GM10266 (cell line): ENCODE data around the gene PSMD4.

Experiments
- DNase-seq: peaks from one replicate; pipeline ENCODE4 v3.0.0; 2012; ENCODE audit errors: extremely low spot score
- TF ChIP-seq, protein P1 (sequence below): IDR thresholded peaks from 2 replicates; pipeline ENCODE4 v1.5.1; 2012; ENCODE audit warnings: mild to moderate bottlenecking, low read depth; ENCODE audit not compliant: control insufficient read depth, insufficient read depth; ENCODE audit errors: missing control alignments

PSMD4 gene

DNA sequence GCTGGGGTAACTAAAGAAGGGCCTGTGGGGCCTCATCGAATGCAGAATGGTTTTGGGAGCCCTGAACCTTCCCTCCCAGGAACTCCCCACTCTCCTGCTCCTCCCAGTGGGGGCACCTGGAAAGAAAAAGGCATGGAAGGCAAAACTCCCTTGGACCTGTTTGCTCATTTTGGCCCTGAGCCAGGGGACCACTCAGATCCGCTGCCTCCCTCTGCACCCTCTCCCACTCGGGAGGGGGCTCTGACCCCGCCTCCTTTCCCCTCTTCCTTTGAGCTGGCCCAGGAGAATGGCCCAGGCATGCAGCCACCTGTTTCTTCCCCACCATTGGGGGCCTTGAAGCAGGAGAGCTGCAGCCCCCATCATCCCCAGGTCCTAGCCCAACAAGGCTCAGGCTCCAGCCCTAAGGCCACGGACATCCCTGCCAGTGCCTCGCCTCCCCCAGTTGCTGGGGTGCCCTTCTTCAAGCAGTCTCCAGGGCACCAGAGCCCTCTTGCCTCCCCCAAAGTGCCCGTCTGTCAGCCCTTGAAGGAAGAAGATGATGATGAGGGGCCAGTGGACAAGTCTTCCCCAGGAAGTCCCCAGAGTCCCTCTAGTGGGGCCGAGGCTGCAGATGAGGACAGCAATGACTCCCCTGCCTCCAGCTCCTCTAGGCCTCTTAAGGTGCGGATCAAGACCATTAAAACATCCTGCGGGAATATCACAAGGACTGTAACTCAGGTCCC lies 32.2 kb downstream of the PSMD4 start:
- no peak for DNase-seq
- TF ChIP-seq, protein P1, sequence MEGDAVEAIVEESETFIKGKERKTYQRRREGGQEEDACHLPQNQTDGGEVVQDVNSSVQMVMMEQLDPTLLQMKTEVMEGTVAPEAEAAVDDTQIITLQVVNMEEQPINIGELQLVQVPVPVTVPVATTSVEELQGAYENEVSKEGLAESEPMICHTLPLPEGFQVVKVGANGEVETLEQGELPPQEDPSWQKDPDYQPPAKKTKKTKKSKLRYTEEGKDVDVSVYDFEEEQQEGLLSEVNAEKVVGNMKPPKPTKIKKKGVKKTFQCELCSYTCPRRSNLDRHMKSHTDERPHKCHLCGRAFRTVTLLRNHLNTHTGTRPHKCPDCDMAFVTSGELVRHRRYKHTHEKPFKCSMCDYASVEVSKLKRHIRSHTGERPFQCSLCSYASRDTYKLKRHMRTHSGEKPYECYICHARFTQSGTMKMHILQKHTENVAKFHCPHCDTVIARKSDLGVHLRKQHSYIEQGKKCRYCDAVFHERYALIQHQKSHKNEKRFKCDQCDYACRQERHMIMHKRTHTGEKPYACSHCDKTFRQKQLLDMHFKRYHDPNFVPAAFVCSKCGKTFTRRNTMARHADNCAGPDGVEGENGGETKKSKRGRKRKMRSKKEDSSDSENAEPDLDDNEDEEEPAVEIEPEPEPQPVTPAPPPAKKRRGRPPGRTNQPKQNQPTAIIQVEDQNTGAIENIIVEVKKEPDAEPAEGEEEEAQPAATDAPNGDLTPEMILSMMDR = no peak

DNA sequence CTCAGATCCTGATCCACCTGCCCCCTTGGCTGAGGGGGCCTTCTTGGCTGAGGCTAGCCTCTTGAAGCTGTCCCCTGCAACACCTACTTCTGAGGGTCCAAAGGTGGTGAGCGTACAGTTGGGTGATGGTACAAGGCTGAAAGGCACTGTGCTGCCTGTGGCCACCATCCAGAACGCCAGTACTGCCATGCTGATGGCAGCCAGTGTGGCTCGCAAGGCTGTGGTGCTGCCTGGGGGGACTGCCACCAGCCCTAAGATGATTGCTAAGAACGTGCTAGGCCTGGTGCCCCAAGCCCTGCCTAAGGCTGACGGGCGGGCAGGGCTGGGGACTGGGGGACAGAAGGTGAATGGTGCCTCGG lies 32.8 kb downstream of the PSMD4 start:
- DNase-seq = no peak
- TF ChIP-seq, protein P1 = no peak

DNA sequence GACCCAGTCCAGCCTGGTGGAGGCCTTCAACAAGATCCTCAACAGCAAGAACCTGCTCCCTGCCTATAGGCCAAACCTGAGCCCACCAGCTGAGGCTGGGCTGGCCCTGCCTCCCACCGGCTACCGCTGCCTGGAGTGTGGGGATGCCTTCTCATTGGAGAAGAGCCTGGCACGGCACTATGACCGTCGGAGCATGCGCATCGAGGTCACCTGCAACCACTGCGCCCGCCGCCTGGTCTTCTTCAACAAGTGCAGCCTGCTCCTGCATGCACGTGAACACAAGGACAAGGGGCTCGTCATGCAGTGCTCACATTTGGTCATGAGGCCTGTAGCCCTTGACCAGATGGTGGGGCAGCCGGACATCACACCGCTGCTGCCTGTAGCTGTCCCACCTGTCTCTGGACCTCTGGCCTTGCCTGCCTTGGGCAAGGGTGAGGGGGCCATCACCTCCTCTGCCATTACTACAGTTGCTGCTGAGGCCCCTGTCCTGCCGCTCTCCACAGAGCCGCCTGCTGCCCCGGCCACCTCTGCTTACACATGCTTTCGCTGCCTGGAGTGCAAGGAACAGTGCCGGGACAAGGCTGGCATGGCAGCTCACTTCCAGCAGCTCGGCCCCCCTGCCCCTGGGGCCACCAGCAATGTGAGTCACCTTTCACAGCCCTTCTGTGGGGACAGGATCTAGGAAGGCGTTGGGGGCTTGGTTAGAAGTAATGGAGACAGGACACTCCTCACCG lies 33.4 kb downstream of the PSMD4 start:
- no peak for DNase-seq
- TF ChIP-seq, protein P1 = no peak

DNA sequence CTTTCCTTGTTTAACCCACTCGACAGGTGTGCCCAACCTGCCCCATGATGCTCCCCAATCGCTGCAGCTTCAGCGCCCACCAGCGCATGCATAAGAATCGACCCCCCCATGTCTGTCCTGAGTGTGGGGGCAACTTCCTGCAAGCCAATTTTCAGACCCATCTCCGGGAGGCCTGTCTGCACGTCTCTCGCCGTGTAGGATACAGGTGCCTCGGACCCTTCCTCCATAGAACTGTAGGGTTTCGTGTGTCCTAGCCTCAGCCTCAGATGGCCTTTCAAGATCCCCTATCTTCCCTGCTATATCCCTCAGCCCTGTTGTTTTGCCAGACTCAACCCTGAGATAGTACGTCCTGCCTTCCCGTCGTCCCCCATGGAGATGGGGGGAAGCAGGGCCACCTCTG lies 34.0 kb downstream of the PSMD4 start:
- no peak for DNase-seq
- TF ChIP-seq, protein P1 = no peak

DNA sequence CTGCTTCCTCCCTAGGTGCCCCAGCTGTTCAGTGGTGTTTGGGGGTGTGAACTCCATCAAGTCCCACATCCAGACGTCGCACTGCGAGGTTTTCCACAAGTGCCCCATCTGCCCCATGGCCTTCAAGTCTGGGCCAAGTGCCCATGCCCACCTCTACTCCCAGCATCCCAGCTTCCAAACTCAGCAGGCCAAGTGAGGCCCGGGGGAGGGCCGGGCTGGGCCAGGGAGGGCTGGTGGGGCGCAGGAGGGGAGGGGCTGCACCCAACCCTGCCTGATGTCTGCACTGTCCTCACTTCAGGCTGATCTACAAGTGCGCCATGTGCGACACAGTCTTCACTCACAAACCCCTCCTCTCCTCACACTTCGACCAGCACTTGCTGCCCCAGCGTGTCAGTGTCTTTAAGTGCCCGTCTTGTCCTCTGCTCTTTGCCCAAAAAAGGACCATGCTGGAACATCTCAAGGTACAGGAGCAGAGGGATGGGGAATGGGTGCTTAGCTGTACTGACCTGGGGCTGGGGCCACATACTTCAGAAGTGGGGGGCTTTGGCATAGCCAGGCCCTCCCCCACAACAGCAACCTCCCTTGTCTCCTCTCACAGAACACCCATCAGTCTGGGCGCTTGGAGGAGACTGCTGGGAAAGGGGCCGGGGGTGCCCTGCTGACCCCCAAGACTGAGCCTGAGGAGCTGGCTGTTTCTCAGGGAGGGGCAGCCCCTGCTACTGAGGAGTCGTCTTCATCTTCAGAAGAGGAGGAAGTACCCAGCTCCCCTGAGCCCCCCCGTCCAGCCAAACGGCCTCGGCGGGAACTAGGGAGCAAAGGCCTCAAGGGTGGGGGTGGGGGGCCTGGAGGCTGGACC lies 34.8 kb downstream of the PSMD4 start:
- TF ChIP-seq, protein P1 = no peak
- no peak for DNase-seq

DNA sequence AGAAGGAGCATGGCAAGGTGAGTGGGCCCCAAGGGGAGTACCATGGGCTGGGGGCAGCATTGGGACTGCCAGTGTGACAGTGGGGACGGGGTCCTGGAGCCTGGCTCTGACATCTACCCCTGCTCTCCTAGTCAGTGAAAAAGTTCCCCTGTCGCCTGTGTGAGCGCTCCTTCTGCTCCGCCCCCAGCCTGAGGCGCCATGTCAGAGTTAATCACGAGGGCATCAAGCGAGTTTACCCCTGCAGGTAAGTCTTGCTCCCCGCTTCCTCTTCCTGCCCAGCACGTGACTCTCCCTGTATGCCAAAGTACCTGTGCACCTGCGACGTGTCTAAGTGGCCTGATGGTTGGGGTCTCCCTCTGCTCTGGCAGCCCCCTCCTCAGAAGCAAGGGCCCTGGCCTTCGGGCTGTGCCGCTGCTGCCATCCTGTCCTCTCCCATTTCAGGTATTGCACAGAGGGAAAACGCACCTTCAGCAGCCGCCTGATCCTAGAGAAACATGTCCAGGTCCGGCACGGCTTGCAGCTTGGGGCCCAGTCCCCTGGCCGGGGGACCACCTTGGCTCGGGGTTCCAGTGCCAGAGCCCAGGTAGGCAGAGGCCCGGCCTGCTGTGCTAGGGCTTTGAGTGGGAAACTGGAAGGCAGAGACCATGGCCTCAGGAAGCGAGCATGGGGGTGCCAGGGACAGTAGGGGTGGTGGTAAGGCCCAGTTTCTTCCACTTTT lies 35.6 kb downstream of the PSMD4 start:
- DNase-seq = no peak
- TF ChIP-seq, protein P1 = no peak
